SK-MEL-5 (cell line): ENCODE measurements around the gene POLL. TPM values are rescaled to one million over a fixed set of nuclear protein-coding genes. Genes with fewer than 3 reads are reported as not detected.

Experiments used
- DNase-seq: peaks from one replicate; pipeline ENCODE4 v3.0.0-alpha.2; 2016; ENCODE audit warnings: low read depth, low spot score
- in situ Hi-C: cut with HindIII; loops from 2 replicates; pipeline ENCODE4 v1.10.0; 2016; ENCODE audit warnings: low sequenced_read_pairs, high pct_unique_total_duplicates, low pct_unique_long_range_greater_than_20kb
- total RNA-seq: library from RNA; depleted of rRNA; stranded (reverse); fragments of >200 nt; shearing (Covaris generic); gene quantifications from 2 replicates; pipeline ENCODE4 v1.2.3, GENCODE V29; 2014

The POLL gene
- total RNA-seq, 1 experiment from 2014 or later, result 8.3 TPM

DNA sequence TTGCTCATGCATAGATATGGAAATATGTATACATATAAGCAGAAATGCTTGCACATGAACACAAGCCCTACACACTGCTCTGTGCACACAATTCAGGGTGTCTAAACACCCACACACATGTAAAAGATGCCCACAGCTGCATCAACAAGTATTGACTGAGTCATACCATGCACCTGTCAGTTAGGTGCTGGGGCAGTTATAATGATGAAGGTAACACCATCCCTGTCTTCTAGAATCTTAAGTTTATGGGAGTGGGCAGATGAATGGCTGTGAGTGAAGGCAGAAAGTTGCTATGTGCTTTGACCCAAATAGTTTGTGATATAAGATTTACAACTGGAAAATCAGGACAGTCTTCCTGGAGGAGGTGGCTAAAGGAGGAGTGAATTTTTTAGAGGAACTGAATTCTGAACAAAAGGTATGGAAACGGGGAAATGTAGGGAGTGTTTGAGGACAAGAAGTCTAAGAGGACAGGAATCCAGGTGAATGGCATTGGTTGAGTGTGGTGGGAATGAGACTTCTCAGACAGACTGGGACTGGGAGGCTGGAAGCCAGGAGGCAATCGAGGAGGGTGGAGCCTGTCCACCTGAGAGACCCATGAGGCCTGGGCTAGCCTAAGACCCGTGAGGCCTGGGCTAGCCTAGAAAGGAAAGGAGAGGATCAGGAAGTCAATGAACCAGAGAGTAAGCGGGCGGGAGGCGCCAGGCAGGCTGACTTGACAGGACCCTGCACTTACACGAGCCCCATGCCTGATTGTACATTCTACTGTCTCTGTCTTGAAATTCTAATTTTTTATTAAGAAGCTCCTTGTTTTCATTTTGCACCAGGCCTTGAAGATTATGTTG is 20.7 kb downstream of the POLL start:
- no peak for DNase-seq
- in situ Hi-C loops, result no loop called here

DNA sequence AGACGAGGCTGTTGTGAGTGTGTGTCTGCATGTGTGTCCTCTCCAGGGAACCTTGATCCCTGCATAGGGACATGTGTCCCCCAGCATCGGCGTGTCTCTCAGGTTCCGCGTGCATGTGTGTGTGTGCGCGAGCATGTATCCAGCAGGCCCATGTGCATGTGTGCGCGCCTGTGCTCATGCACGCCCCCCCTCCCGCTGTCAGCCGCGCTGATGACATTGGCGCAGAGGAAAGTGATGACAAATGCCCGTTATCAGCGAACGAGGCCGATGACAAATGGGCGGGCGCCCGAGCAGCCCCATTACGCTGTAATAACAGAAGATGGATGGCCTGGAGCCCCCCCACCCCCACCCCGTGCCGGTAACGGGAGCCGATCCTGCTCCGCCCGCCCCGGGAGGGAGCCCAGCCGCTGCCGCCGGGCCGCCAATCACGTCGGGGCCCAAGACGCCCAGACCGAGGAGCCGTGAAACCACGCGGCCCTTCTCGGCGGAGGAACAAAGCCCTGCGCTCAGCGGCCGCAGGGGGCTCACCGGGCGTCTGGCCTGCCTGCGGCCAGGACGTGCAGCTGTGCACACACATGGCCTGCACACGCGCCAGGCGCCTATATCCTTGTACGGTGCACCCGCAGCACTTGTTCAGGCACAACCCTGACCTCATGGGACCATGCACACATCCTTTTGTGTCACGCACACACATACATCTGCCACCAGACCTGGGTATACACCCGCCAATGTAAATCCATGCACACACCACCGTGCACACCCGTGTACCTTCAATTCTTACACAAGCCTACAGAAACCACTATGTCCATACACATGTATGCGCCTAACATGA is 21.5 kb downstream of the POLL start:
- DNase-seq, result no peak
- in situ Hi-C loops, result no loop called here

DNA sequence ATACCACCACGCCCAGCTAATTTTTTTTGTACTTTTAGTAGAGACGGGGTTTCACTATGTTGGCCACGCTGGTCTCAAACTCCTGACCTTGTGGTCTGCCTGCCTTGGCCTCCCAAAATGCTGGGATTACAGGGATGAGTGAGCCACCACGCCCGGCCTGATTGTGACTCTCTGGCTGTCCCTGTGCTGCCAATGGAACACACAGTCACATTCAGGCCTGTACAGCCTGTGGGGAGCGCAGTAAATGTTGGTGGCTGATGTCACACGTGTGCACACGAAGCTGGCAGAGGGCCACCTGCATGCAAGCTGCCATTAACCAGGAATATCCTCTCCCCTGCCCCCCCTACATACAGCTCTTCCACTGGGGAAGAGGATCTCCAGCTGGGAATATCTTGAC is 22.1 kb downstream of the POLL start:
- no peak for DNase-seq
- in situ Hi-C loops, result no loop called here

DNA sequence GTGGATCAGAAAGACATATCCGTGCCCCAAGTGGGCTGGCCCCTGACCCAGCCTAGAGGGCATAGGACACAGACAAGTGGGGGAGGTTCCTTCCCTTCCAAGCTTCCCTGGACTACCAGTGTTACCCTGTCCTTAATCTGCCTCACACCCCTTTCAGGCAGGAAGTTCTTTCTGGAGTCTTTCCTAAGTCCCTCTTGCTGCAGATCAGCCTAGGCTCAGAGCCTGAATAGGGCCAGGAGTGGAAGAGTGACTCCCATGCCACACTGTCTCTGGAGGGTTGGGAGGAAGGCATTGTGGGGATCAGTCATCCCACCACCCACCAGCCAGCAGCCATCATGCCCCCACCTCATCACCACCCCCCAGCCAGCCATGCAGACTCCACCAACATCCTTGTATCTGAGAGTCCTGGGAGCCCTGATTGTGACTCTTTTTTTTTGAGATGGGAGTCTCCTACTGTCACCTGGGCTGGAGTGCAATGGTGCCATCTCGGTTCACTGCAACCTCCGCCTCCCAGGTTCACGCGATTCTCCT is 22.6 kb downstream of the POLL start:
- DNase-seq, result no peak
- in situ Hi-C loops, result no loop called here

DNA sequence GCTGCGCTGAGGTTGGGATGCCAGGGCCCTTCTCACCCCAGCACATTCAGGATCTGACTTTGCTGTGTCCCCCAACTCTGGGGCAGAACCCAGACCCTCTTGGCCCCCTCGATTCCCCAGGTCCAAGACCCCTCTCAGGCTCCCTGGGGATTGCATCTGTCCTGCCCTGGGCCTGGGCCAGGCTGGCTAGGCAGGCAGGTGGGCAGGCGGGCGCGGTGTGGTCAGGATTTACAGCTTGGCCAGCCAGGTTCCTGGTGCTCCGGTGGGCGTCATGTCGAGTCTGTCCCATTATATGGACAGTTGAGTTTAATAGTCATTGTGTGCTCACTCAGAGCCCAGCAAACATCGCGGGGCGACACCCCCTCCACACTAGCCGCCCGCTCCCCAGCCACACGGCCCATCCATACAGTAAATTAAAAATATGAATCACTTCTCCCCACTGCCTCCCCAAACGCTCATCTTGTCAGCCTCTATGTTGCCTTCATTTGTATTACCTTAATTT is 23.5 kb downstream of the POLL start:
- no peak for DNase-seq
- in situ Hi-C loops, result no loop called here

DNA sequence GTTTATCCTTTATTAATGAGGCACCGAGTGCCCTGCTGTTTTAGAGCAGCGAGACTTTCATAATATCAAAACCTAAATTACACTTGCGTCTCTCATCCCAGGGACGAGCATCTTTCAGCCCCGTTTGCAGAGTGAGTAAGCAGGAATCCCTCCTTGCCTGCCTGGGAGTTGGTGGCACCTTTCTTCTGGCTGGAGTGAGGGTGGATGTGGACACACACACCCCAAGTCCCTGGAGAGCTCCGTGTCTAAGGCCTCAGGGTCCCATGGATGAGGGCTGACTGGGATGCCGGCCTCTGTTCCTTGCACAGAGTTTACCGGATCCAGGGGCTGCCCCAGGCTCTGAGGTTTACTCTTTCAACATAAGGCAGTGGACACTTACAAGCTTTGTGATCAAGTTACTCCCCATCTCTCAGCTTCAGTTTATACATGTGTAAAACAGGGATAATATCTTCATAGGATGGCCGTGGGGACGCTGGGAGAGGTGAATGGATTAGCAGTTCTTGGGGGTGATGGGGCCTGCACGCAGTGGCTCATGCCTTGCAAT is 24.5 kb downstream of the POLL start:
- in situ Hi-C loops, result no loop called here
- no peak for DNase-seq

DNA sequence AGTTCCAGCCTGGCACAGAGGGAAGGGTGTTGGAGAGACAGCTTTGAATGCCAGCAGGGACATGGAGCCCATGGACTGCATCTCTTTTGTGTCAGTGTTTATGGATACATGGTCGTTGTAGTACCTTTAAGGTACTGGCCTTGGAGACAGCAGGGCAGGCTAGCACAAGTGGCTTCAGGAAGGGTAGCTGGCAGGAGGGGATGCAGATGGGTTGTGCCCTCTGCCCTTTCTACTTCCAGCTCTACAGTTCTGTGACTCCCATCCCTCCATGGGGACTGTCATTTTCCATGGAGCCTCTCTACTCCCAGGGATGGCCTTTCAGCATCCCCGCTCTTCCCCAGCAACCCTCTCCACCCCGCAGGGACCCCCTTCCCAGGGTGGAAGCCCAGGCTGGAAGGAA is 25.1 kb downstream of the POLL start:
- in situ Hi-C loops, result no loop called here
- DNase-seq, result no peak

DNA sequence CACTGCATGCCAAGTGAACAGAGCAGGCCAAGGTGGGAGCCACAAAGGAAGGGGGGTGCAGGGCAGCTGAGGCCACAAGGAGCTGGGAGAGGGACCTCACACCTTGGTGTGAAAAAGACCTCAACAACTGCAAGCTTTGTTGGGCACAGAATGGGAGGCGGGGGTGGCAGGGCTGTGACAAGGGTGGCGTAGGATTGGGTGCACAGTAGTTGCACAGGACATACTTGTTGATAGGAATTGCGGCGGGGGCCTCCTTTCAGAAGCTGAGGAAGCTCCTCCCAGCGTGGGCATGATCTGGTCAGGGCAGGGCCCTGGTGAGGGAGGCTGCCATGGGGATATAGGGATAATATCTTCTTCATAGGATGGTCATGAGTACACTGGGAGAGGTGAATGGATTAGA is 25.8 kb downstream of the POLL start:
- DNase-seq, result no peak
- in situ Hi-C loops, result no loop called here

DNA sequence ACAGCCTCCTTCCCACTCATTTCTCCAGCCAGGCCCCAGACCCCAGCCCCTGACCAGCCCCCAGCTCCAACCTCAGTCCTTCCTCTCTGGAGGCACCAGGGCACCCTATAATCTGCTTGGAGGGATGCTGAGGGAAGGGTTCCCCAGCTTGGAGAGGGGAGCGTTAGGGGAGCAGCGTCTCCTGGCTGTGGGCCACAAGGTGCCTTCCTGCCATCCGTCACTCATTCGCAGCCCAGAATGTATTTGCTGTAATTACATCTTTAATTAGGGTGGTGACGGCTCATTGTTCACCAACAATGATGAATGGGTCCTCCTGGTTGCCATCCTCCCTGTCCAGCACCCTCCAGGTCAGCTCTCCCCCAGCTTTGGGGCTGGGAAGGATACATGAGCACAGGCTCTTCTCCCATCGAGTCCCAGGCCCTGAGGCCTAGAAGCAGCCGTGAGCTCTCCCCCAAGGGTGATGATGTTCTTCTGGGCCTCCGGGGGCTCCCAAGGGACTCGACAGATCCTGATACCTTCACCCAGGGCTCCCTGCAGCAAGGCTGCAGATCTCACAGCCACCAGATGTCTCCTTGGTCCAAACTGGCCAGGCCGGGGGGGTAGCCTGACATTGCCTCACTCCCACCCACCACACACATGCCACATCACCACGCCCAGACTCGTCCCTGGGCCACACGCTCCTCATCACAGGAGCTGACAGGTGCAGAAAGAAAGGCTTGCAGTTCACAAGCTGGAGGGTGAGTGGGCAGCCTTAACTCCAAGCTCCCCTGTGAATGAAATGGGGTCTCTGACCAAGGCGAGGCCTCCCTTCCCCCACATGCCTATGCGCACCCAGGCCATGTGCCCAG is 26.8 kb downstream of the POLL start:
- in situ Hi-C loops, result no loop called here
- no peak for DNase-seq

DNA sequence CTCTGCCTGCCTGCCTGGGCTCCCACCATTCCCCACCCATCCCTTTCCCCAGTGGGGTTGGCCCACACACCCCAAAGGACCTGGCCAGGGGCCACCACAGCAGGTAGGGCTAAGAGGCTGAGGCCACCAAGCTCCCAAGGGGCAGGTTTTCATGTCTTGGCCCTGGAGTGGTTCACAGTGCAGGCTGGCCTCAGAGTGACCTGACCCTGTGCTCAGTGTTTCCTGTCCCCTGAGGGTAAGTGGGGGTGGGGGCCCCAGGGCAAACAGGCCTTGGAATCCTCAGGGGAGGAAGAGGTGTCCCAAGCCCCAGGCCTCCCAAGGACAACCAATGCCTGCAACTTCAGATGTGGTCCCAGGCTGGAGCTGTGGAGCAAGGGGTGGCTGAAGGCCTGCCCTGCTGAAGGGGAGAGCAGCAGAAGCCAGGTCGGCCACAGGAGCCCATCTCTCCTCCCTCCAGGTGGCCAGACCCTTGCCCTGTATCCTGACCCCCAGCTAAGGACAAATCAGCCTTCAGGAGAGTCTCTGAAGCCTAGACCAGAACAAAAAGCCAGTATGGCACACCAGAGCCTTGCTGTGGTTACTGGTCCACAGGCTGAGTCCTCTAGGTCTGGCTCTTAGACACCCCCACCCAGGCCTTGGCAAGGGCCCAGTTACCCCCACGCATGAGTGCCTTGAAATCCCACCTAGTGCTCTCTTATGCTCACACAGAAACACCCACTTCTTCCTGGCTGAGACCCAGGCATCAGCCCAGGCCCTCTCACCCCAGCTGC is 27.6 kb downstream of the POLL start:
- DNase-seq, result no peak
- in situ Hi-C loops, result no loop called here

DNA sequence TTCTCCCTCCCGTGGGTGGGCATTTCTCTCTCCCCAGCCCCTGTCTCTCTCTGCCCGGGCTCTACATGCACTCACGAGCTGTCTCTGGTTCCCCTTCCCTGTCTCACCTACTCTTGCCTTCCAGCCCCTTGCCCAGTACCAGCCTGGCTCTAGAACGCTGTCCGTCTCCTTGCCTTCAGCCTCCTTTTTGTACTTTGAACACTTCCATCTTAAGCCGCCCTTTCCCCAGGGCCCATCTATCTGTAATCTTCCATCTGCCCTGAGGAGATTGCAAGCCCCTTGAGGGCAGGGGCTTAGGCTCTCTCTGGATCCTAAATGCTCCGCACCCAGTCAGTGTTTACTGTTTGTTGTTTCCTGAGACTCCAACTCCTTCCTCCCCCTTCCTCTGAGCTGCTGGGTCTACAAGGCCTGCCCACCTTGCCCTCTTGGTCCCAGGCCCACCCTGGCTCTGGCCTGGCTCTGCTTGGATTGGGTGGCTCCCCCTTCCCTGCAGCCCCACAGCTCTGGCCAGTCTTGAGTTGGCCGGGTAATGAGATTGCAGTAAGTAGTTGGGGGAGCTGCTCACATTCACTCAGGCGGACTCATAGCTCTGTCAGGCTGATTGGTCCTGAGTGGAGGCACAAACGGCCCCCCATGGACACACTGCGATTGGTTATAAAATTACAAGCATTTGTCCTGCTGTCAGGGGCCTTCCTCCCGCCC is 28.3 kb downstream of the POLL start:
- in situ Hi-C loops, result no loop called here
- DNase-seq, result no peak

DNA sequence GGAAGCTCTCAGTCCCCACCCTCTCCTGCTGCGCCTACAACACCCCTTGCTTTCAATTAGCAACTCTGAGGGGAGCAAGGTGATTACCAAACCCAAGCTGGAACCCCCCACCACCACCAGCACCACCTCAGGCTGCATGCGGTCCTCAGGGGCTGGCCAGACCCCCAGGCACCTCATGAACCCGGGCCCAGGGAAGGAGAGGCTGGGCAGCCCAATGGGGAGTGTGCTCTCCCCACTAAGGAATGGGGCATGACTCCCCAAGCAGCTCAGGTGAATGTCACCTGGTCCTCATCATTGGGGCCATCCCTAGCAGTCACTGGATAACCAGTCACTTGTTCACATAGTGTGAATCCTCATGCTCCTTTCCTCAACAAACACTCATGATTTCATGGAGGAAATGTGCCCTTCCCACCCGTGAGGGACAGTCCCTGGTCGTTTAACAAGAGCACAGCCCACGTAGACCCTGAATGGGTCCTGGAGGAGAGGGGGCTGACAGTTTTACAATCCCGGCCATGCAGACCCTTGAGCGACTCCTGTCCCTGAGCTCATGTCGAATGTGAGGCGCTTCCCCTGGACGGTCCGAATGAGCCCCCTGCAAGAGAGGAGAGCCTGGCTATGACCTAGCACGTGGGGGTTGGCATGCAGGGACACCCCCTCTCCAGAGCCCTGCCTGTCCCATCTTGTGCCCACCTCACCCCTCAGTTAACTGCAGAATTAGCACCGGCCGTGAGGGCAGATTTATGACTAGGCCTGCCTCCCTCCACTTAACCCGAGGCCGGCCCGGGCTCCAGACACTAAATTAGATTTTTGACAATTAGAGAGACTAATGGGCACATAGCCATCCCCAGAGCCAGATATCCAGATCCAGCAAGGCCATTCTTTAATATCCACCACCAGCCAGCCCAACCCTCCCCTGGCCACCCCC is 29.1 kb downstream of the POLL start:
- in situ Hi-C loops, result no loop called here
- no peak for DNase-seq

DNA sequence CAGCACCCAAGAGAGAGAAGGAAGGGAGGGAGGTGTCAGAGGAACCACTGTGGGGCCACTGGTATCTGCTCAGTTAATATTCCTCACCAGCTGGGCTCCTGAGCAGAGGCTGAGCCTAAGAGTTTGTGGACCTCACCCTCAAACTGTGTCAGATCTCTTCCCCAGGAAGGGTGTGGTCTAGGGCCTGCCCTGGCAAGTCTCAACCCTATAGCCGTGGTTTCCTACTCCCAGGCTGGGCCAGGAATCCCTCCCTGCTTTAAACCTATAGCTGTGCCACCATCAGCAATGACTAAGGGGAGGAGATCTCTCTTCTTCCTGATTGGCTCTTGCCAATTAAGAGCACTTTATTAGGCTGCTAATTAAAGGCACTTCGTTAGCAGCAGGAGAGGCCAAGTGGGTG is 29.9 kb downstream of the POLL start:
- DNase-seq, result no peak

DNA sequence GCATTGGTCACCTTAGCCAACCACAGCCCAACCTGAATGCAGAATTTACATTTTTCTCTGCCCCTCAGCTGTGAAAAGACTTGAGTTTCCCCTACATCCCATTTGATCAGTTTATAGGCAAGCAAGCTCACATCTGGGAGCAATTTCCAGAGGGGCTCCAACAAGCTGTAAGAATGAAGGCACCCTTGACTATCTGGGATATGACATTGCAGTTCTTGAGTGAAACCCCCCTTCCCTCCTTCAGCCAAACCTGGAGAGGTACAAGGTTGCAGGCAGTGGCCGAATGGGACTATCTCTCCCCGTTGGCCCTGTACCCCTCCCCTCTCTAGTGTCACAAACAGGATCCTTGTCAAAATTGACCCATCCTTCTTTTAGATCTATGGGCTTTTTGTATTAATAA is 30.5 kb downstream of the POLL start:
- no peak for DNase-seq
- in situ Hi-C loops, result no loop called here

More for the DNA sequence above, 29.9 kb downstream of the POLL start:
- in situ Hi-C loops, result no loop called here

DNA sequence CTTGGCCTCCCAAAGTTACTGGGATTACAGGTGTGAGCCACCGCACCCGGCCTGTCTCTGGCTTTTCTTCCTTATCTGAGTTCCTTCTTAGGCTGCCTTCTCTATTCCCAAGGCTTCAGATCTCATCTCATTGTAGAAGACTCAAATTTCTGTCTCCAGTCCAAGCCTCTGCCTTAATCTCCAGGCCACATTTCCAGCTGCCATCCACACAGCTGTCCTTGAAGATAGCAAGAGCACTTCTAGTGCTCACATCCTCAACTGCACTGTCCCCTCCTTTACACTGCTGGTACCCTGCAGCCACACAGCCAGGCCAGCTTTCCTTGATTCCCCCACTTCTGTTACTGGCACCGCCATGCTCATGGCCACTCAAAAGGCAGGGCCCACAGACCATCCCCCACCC is 35.6 kb downstream of the POLL start:
- DNase-seq, result no peak
- in situ Hi-C loops, result no loop called here
